WI38 (cell line): ENCODE measurements around the gene CRADD.
"Not testable (repeated sequence)": the region's sequence is repeated elsewhere in the genome, so short reads cannot be mapped to it uniquely, and the experiment has no call there.

Experiments used
- H3K4me3 ChIP-seq: 2 replicates; pipeline ENCODE4 v1.5.1; 2011; ENCODE audit warnings: low read depth, mild to moderate bottlenecking, control low read depth, low read length
- TF ChIP-seq, protein P1 (sequence below): IDR thresholded peaks from 2 replicates; pipeline ENCODE4 v1.5.1; 2012; ENCODE audit warnings: low read depth, mild to moderate bottlenecking, control low read depth, low read length

CRADD gene

DNA sequence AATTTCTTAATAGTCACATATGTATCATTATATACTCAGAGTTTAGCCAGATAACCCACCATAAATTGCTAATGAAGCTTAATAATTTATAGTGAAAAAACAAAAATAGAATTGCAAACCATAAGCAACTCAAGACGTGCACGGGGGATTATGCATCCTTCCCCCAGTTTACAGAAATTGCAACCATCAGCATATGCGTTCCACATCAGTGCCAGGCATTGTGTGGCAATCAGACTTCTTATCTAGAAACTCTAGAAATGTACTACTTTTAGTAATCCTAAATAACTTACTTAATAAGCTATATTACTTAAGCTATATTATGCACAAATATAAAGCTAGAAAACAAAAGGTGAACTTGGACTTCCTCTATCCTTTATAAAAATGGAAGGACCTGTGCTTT is 115.8 kb downstream of the CRADD start:
- TF ChIP-seq, protein P1, sequence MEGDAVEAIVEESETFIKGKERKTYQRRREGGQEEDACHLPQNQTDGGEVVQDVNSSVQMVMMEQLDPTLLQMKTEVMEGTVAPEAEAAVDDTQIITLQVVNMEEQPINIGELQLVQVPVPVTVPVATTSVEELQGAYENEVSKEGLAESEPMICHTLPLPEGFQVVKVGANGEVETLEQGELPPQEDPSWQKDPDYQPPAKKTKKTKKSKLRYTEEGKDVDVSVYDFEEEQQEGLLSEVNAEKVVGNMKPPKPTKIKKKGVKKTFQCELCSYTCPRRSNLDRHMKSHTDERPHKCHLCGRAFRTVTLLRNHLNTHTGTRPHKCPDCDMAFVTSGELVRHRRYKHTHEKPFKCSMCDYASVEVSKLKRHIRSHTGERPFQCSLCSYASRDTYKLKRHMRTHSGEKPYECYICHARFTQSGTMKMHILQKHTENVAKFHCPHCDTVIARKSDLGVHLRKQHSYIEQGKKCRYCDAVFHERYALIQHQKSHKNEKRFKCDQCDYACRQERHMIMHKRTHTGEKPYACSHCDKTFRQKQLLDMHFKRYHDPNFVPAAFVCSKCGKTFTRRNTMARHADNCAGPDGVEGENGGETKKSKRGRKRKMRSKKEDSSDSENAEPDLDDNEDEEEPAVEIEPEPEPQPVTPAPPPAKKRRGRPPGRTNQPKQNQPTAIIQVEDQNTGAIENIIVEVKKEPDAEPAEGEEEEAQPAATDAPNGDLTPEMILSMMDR: no peak
- H3K4me3 ChIP-seq: no peak overlapping the region

DNA sequence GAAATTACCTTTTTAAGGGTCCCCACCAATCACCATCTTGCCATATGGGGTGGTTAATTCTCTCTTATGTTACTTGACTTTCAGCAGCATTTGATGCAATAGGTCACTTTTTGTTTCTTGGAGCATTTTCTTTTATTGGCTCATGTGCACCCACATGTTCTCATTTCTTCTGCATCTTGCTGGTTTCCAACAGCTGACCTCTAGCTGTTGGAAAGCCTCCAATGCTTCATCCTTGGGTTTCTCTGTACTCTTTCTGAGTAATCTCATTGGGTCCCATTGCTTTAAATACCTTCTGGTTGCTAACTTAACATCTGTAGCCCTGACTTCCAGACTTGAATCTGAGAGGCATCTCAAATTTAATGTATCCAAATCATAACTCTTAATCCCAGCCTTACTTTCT is 116.8 kb downstream of the CRADD start:
- TF ChIP-seq, protein P1: no peak
- H3K4me3 ChIP-seq: no peak overlapping the region

DNA sequence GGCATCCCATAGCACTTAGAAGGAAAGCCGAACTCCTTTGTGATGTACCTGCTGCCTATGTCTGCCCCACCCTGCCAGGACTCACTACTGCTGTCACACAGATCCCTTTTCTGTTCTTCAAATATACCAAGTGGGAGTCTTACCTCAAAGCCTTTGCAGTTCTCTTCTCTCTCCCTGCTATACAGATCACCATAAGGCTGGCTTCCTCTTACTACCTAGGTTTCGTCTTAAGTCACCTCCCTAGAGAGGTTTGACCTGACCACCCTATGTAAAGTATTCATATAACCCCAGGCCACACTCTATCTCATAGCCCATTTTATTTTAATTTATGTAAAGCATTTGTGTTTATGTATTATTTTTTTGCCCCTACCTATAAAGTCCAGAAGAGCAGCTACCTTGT is 117.6 kb downstream of the CRADD start:
- TF ChIP-seq, protein P1: no peak
- H3K4me3 ChIP-seq: no peak overlapping the region

DNA sequence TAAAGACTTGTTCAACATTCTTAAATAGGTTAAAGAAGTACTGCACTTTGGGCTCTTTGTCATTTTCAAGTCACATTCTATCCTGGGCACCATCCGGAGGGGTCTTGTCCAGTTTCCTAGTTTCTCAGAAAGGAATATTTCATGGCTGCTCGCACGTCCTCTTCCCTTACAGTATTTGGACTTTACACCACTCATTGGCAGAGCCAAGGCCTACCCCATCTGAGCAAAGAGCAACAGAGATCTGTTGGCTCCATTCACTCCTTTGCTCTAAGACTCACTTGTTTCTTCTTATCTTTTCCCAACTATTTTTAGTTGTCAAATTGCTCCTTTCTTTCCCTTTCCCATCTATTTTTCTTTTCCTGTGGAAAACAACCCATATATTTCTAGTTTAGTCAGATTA is 118.2 kb downstream of the CRADD start:
- TF ChIP-seq, protein P1: no peak
- no peak overlapping the region for H3K4me3 ChIP-seq

DNA sequence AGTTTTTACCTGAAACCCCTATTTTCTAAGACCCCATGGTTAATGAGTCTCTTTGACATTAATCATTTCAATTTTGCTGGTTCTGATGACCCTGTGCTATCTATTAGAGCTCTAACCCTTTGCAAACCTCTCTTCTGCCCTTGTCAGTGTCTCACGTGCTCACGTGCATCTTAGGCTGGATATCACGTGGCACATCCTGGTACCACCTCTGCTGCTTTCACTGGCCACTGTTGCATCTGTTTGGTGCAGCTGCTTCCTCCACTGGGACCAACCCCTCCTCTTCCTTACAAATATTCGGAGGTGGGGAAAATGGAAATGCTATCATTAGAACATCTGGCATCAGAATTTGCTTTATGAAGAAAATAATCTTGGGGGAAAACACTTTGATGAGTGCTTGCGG is 119.6 kb downstream of the CRADD start:
- H3K4me3 ChIP-seq: no peak overlapping the region
- TF ChIP-seq, protein P1: no peak

DNA sequence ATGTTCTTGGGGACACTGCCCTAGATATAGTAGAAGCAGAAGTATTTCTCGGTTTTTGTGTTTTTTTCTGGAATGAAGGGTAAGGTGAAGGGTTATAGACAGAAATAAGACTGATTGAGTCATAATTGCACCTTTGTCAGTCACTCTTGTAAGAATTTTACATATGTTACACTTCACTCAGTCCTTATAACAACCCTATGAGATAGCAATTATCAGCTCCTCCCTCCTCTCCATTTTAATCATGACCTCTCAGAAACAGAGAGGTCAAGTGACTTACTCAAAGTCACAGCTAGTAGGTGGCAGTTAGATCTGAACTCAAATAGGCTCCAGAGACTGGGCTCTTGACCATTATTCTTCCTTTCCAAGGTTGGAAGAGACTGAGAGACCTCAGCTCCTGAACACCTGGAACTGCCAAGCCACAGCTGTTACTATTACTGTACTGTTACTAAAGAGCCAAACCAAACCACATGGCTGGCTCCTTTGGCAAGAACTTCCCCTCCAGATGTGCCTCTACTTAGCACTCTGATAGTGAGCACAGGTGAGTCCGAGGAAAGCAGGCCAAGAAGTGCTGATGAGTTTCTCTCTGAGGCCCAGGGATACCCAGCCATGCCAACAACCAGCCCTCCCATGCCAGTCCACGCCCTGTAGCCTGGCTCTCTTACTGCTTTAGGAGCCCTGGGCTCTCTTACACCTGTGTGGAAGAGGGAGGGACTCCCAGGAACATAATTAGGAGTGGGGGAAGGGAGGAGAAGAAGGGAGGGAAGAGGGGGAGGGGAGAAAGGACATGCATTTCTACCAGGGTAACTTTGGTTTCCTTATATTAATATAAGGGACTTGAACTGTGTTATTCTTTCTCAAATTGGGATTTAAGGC is 121.3 kb downstream of the CRADD start:
- no peak overlapping the region for H3K4me3 ChIP-seq
- TF ChIP-seq, protein P1: no peak

DNA sequence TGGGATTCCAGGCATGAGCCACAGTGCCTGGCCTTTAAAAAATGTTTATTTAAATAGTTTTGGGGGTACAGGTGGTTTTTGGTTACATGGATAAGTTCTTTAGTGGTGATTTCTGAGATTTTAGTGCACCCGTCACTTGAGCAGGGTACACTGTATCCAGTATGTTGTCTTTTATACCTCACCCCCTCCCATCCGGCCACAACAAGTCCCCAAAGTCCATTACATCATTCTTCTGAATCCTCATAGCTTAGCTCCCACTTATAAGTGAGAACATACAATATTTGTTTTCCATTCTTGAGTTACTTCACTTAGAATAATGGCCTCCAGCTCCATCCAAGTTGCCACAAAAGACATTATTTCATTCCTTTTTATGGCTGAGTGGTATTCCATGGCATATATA is 124.5 kb downstream of the CRADD start:
- not testable (repeated sequence) for H3K4me3 ChIP-seq

DNA sequence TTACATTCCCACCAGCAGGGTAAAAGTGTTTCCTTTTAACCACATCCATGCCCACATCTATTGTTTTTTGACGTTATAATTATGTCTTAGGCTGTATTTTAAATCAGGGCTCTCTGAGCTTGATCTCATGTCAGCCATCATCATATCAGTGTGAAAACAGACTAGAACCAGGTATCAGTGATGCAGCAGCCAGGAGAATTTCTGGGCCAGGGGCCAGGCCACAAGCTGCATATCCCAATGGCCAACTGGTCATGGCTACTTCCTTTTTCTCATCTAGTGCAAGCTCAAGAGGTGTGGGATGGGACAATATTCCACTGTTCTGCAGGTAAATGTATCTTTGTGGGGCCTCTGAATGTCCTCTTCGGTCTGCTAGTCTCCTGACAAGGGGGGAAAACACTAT is 125.1 kb downstream of the CRADD start:
- TF ChIP-seq, protein P1: no peak
- H3K4me3 ChIP-seq: no peak overlapping the region
